HG02571 (cell line): ENCODE results near the gene MYT1.
"Not testable (repeated sequence)": the region's sequence is repeated elsewhere in the genome, so short reads cannot be mapped to it uniquely, and the experiment has no call there.

Experiments
- ATAC-seq: cut with Tn5 transposase; IDR thresholded peaks from one replicate; pipeline ENCODE4 v1.9.1; 2021; ENCODE audit warnings: mild to moderate bottlenecking, moderate library complexity; ENCODE audit not compliant: unreplicated experiment

Gene MYT1

DNA sequence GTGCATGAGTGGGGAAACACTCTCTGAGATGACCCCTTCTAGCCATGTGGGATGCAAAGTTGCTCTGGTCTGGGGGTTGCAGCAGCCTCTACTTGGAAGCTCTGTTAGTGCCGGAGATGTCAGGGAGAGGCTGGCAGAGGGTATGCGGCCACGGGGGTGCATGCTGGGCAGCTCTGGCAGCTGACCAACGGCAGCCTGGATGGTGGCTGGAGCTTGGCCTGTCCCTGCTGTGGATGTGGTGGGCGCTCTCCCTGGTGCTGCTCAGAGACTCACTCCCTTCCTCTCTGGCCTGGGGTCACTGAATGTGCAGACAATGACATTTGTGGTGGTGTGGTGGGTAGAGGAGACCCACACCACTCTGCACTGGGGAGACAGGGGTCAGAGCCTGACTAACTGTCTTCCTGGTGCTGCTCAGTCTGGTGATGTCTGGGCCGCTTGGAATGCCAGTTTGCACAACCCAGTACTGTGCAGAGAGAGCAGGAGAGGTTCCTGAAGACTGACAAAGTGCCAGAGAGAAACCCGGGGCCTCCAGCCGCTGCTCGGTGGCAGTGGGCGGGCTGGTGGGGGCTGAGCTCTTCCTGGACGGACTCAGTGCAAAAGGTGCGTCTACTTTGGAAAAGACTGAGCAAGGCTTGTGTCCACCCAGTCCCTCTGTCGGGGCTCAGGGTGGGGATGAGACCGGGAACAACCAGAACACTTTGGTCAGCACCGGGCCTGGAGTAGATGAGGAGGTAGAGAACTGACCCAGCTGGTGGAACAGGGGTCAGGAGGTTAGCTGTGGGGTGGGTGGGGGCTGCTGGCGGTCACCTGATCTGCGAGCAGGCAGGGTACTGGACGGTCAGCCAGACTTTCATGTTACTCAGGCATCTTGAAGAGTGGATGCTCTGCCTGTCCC is 2.7 kb downstream of the MYT1 start:
- ATAC-seq, result no peak

DNA sequence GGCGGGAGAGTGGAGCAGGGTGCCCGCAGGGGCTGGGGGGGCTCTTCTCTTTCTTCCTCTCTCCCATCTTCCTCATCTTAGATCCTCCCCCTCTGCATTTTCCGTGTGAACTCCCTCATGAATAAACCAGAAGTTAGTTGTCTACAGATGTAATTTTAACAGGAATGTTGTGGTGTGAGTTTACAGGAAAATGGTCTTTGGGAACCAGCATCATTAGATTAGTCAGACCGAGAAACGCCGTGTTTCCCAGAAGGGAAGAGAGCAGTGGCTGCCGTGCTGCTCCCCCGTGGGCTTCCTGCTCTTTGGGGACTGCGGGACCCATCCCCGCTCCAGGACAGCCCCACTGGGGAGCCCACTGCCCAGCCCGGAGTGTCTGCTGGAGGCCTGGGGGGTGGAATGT is 3.4 kb downstream of the MYT1 start:
- ATAC-seq, result no peak

DNA sequence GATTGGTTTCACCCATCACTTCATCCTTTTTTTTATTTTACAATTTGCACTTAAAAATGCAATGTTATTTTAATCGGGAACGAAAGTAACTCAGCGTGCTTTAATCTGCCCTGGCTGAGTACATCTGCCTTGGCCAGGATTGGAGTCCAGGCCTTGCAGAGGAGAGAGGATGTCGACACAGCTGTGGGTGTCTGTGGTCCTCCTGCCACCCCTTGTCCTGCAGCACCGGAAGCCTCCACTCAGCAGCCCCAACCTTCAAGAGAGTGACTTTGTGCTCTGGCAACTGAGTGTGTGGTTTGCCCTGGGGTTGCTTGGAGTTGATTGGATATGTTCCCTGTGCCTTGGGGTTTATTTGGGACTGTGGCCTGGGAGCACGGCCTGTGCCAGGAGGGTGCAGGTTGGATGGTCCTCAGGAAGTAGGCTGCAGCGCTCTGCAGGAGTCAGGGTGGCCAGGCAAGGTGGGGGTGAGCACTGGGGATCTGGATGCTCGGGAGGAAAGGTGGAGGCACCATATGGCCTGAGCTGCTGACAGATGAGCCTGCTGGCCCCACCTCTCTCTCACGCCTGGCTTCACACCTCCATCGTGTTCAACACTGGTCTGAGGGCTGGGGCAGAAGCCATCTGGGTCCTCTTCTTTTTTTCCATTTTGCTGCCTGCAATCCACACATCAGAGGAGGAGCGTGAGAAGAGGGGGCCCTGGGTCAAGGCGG is 4.3 kb downstream of the MYT1 start:
- ATAC-seq, result no peak

DNA sequence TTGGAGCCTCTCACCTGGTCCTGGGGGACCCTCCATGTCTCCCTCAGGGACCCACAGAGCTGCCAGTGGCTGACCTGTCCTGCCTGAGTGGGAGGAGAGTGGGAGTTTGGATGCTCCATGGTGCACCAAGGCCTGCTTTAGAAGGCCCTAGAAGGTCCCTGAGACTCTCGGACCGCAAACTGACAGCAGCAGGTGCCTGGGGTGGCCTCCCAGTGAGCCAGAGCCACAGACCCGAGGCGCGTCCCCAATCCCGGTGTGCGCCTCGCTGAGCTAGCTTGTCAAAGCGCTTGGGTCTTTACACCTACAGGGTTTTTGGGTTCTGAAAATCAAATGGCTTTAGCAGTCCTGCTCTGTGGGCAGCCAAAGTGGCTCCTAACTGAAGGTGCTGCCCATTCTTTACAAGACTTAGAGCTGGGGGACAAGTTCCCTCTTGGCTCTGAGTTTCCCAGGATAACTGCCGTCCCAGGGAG is 4.9 kb downstream of the MYT1 start:
- ATAC-seq, result no peak

DNA sequence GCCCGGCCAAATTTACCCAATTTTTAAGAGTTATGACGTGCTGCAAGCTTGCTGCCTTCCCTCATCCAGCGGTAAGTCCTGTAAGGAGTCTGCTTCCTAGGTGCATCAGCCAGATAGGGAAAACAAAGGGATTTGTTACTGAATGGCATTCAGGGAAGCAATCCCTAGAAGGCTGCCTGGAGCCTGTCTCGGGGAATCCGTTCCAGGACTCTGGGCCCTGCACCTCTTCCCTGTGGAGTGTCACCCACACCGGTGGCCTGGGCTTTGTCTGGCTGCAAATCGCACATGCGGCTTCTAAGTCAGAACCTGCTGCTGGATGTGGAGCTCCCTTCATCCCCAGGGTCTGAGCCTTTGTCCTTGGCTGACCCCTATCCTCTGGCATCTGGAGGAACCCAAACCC is 7.0 kb downstream of the MYT1 start:
- ATAC-seq, result no peak

DNA sequence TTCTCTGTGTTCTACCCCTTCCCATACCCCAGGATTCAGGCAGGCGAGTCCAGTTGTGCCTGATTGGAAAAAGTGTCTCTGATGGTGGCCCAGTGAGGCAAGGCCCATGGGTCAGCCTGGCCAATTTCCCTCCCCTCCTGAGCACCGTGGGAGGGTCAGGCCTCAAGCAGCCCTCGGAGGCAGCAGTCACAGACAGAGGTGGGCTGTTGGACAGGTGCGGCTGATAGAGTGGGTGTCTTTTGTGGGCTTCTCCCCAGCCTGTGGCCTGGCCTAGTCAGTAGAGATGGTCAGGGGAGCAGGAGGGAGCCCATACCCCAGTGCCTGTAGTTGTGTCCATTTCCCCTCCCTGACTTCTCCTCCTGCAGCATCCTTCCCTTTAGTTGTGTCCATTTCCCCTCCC is 8.9 kb downstream of the MYT1 start:
- ATAC-seq, result no peak

DNA sequence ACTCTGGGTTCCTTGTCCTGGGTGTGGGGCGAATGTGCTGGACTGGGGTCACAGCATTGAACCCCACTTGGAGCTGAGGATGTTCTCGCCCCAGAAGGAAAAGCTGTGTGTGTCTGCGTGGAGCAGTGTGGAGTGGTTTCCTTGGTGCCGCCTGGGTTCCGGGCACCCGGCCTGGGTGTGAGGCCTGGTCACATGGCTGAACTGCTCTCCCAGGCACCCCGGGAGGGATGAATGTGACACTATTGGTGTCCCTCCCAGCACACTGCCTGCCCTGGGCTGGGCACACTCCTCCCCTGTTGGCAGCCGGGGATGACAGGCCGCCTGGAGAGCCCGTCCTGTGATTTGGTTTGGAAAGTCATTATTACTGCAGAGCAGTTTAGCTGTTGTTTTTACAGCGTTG is 12.3 kb downstream of the MYT1 start:
- no peak for ATAC-seq

DNA sequence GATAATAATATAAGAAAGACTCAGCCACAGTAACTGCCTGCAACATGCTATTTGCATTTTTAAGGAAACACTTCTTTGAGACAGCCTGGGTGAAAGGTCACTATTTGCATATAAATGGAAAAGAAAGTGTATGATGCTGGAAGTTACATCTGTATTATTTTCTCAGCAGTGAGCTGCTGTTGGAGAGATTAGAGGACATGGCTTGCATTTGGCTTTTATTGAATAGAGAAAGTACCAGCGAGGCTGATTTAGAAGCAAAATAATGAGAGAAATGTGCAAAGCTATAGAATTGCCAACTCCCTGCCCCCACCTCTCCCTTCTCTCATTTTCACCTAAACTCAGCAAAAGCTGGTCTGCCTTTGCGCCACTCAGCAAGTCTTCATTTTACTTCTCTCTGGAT is 12.7 kb downstream of the MYT1 start:
- no peak for ATAC-seq

DNA sequence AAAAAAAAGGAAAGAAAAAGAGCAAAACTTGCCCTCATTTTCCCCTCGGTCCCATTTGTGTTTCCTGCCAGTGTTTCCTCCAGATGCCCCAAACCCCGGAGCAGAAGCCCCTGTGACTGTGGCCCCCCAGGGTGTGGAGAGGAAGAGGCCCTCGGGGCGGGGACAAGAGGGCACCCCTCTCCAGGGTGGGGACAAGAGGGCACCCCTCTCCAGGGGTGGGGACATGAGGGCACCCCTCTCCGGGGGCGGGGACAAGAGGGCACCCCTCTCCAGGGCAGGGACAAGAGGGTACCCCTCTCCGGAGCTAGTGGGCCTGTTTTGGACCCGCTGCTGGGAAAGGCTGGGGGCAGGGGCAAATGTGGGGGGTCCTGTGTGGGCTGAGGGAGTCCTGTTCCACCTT is 13.1 kb downstream of the MYT1 start:
- ATAC-seq, result no peak

DNA sequence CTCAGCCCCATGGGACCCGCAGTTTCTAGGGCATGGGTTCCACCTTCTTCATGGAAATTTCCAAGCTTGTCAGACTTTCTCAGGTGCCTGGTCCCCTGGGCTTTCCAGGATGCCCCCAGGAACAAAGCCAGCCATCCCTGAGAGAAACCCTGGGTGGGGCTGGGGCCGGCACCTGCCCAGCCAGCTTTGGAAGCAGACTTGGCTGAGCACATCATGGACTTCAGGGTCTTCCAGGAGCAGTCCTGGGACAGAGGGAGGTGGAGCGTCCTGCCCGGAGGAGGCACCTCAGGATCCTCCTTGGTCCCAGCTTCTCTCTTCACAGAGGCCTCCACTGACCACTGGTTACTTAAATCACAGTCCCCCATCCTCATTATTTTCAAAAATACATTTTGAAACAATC is 13.5 kb downstream of the MYT1 start:
- no peak for ATAC-seq

DNA sequence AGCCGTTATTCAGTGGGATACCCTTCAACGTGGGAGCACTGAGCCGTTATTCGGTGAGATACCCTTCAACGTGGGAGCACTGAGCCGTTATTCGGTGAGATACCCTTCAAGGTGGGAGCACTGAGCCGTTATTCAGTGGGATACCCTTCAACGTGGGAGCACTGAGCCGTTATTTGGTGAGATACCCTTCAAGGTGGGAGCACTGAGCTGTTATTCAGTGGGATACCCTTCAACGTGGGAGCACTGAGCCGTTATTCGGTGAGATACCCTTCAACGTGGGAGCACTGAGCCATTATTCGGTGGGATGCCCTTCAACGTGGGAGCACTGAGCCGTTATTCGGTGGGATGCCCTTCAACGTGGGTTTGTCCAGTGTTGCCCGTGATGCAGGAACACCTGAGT is 14.7 kb downstream of the MYT1 start:
- not testable (repeated sequence) for ATAC-seq

DNA sequence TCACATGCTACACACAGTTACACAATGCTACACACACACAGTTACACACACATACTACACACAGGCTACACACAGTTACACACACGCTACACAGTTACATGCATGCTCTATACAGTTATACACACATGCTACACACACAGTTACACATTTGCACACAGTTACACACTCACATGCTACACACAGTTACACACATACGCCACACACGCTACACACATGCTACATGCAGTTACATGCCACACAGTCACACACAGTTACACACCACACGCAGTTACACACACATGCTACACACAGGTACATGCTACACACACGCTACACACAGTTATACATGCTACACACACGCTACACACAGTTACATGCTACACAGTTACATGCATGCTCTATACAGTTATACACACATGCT is 15.6 kb downstream of the MYT1 start:
- ATAC-seq, result no peak

DNA sequence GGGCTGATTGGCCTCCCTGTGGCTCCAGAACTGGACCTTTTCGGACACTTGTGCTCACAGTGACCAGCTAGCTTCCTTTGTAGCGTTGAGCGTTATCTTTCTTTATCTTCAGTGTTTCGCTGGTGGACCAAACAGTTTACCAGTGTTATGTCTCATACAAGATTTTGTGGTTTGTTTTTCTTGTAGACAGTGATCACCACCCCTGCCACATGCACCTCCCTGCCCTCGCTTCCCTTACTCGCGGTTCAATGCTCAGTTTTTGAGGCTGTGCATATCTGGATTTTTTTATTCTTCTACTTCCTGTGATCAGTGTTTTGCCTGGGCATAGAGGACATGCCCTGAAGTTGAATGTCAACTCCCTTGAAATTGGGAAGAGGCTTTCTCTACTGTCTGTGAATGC is 16.4 kb downstream of the MYT1 start:
- no peak for ATAC-seq

DNA sequence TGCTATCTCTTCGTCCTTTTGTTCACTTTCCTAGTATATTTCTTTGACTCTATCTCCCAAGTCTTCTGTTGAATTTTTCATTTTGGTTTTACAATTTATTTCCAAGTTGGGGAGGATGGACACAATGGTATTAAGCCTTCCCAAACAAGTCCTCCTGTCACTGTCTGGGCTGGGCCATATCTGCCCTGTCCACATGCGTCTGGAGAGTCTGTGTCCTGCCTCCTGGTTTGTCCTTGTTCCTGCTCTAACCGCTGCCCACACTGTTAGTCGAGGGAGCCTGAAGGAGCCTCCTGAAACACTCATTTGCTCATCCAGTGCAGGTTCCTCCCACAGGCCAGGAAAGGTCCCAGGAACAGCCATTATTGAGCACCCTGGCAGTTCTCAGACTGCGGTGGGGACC is 17.1 kb downstream of the MYT1 start:
- no peak for ATAC-seq

DNA sequence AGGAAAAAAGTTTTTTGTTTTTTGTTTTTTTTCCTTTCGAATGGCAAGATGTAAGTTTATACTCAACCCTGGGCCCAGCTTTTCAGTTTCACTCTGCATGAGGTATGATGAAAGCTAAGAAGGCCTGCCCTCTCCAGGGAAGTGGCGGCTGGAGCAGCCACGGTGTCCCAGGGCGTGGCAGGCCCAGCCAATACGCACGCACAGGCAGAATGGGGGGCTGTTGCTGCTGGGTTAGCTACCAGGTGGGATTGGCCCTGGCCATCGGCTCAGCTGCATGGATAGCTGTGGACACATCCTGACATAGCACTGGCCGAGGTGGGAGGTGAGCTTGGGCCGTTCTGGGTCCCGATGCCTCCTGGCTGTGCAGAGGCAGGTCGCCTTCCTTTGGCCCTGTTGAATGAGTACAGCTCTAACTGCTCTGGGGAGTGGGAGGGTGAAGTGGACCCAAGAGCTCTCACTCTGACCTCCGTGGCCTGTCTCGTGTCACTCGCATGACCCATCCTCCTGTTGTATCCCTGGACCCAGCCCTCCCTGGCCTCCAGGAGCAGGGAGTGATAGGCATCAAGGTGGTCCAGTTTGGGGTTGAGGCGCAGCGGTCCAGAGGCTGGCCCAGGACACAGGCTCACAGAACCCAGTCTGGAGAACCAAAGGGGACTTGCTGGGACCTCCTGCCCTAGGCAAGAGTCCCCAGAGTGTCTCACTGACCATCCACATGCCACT is 18.1 kb downstream of the MYT1 start:
- ATAC-seq, result no peak

DNA sequence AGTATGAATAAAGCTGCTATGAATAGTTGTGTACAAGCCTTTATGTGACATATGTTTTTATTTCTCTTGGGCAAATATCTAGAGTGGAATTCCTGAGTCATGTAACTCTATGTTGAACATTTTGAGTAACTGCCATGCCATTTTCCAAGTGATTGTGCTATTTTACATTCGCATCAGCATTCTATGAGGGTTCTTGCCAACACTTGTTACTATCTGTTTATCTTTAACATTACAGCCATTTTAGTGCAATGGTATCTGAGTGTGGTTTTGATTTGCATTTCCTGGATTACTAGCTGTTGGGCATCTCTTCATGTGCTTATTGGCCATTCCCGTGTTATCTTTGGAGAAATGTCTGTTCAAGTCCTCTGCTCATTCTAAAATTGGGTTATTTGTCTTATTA is 19.1 kb downstream of the MYT1 start:
- no peak for ATAC-seq

DNA sequence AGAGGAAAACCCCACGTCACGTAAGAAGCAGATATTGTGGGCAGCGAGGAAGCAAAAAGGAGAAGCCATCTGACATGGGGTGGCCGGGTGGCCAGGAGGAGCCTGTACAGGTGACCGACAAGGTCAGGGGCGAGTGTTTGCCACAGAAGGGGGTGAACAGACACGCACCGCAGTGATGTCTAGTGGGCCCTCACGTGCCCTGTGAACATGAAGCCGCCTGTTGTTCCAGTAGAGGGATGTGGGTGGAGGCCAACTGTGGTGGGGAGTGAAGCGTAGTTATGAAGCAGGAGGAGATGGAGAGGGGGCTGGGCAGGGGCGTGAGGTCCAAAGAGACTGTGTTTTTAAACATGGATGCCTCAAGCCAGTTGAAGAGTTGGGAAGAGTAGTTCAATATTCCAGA is 20.5 kb downstream of the MYT1 start:
- ATAC-seq, result no peak

DNA sequence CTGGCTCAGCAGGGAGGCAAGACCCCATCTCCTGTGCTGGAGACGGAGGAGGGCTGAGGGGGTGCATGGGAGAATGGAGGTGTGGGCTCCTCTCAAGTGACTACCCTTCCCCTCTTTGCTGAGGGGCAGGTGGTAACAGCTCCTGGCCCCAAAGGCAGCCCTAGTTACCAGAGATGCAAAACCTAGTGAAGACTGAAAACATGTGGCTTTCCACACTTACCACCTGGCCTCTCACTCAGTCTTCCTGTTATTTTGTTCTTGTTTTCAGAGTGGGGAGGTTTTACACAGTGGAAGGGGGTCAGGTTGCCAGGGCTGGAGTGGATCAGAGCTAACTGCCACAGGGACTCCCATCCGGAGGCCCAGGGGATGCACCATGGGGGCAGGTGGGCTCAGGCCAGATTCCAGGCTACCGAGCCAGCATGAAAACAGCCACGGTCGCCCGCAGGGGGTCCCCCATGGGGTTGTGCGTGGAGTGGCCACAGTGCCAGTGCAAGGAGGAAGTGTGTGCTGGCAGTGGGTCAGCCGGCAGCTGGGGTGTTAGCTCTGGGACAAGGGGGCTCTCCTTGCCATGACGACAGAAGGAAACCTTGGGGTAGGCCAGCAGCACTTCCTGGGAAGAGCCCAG is 21.1 kb downstream of the MYT1 start:
- no peak for ATAC-seq

DNA sequence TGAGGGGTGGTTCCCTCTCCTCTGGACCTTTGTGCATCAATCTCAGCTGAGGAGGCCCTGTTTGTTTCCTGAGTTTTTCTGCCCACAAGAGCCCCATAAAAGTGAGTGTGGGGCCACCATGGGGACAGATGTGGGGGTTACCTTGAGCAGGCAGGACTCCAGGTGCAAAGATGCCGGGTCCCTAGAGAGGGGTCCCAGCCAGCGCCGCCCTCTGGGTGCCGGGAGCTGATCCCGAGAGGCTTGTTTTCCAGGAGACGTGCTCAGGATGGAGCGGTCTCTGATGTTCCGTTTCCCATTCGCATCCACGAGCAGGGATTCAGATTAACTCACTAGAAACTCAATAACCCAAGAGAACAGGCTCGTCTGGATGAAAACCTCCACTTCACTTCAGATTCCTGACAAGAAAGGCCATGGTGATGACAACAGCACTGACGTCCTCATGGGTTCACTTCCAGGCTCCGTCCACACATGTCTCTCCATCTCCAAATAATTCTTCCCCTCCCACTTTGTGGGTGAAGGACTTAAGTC is 21.9 kb downstream of the MYT1 start:
- ATAC-seq, result no peak

DNA sequence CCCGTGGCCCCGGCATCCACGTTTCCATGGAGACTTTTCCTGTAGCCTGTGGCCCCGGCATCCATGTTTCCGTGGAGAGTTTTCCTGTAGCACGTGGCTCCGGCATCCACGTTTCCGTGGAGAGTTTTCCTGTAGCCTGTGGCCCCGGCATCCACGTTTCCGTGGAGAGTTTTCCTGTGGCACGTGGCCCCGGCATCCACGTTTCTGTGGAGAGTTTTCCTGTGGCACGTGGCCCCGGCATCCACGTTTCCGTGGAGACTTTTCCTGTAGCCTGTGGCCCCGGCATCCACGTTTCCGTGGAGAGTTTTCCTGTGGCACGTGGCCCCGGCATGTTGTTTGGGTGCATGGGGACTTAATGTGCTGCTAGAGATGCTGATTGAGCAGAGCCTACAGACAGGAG is 23.0 kb downstream of the MYT1 start:
- not testable (repeated sequence) for ATAC-seq

DNA sequence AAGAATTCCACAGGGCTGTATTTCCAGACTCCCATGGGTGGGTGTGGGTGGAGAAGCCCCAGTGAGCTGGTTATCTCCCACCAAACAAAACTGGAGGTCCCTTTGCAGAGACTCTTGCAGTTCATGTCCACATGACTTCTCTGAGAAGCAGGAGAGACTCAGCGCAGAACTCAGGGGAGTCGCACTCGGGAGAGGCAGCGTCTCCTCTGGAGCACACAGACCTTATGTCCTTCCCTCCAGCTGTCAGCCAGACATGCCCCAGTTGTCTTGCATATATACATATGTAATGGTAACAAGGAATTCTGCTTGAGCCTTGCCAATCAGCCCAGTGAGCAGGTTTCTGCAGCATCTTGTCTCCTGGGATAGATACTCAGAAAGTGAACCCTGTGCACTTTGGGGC is 23.8 kb downstream of the MYT1 start:
- no peak for ATAC-seq
